Mucosa of gallbladder (tissue), 1 donor: ENCODE data around the gene ZC3H13. TPM values are rescaled to one million over a fixed set of nuclear protein-coding genes. Genes with fewer than 3 reads are reported as not detected.
A peak's percentile ranks its signal among the peaks of the same experiment; 100 is the strongest.

Source experiments
- DNase-seq: peaks from one replicate; pipeline ENCODE4 v3.0.0-alpha.2; 2020; ENCODE audit warnings: low spot score
- total RNA-seq: library from RNA; stranded (reverse); gene quantifications from one replicate; pipeline ENCODE4 v1.2.1, GENCODE V29; 2021
- donor health status: DM: no; HTN: no; CAD: no.

The ZC3H13 gene
- 43.3 TPM for total RNA-seq

GRCh38 chr13:46052319-46053161 lies at the start of gene ZC3H13:
Gene ZC3H13, minus strand, starts transcription at chr13:46052746. Its CDS starts 7,239 bp downstream, at chr13:46045507.
- DNase-seq, result peak; percentile 95

- DNase-seq, result no peak
These were observed 49.7 kb upstream of the ZC3H13 start for GRCh38 chr13:46102255-46102605.

- DNase-seq, result no peak
These were observed 49.1 kb upstream of the ZC3H13 start for GRCh38 chr13:46101484-46102254.

- DNase-seq, result no peak
These were observed 48.5 kb upstream of the ZC3H13 start for GRCh38 chr13:46101002-46101401.

- no peak for DNase-seq
These were observed 47.8 kb upstream of the ZC3H13 start for GRCh38 chr13:46100191-46100815.

- no peak for DNase-seq
These were observed 45.1 kb upstream of the ZC3H13 start for GRCh38 chr13:46097663-46098062.

GRCh38 chr13:46097015-46097414 lies 44.5 kb upstream of the ZC3H13 start:
- DNase-seq, result no peak

GRCh38 chr13:46094478-46094877 lies 41.9 kb upstream of the ZC3H13 start:
- DNase-seq, result no peak

GRCh38 chr13:46088821-46089562 lies 36.4 kb upstream of the ZC3H13 start:
- no peak for DNase-seq

GRCh38 chr13:46087481-46087880 lies 34.9 kb upstream of the ZC3H13 start:
- no peak for DNase-seq

- DNase-seq, result no peak
These were observed 34.4 kb upstream of the ZC3H13 start for GRCh38 chr13:46086985-46087384.

- DNase-seq, result no peak
These were observed 33.9 kb upstream of the ZC3H13 start for GRCh38 chr13:46086421-46086922.

GRCh38 chr13:46085737-46086136 lies 33.2 kb upstream of the ZC3H13 start:
- no peak for DNase-seq

GRCh38 chr13:46082324-46082723 lies 29.8 kb upstream of the ZC3H13 start:
- DNase-seq, result no peak

- no peak for DNase-seq
These were observed 27.2 kb upstream of the ZC3H13 start for GRCh38 chr13:46079770-46080169.

GRCh38 chr13:46077265-46077664 lies 24.7 kb upstream of the ZC3H13 start:
- DNase-seq, result no peak

GRCh38 chr13:46076827-46077226 lies 24.3 kb upstream of the ZC3H13 start:
- no peak for DNase-seq

- no peak for DNase-seq
These were observed 23.3 kb upstream of the ZC3H13 start for GRCh38 chr13:46075811-46076210.

- DNase-seq, result no peak
These were observed 19.2 kb upstream of the ZC3H13 start for GRCh38 chr13:46071590-46072249.

- no peak for DNase-seq
These were observed 10.7 kb upstream of the ZC3H13 start for GRCh38 chr13:46063292-46063691.

GRCh38 chr13:46062185-46062584 lies 9.6 kb upstream of the ZC3H13 start:
- DNase-seq, result no peak
